Stimulated activated CD4-positive, alpha-beta T cell treated with anti-CD3 and anti-CD28 coated beads, Interleukin-1b, Interleukin-23, amount 100 ng/mL, for 4 hours (primary cell): ENCODE results near the gene NCLN.
"Not testable (repeated sequence)": the region's sequence is repeated elsewhere in the genome, so short reads cannot be mapped to it uniquely, and the experiment has no call there.

ENCODE experiments used
- DNase-seq, 2 donors: peaks; one replicate each; pipeline ENCODE4 v3.0.0-alpha.2; 2020; ENCODE audit warnings: low read depth in 2 of 2

Gene NCLN

DNA sequence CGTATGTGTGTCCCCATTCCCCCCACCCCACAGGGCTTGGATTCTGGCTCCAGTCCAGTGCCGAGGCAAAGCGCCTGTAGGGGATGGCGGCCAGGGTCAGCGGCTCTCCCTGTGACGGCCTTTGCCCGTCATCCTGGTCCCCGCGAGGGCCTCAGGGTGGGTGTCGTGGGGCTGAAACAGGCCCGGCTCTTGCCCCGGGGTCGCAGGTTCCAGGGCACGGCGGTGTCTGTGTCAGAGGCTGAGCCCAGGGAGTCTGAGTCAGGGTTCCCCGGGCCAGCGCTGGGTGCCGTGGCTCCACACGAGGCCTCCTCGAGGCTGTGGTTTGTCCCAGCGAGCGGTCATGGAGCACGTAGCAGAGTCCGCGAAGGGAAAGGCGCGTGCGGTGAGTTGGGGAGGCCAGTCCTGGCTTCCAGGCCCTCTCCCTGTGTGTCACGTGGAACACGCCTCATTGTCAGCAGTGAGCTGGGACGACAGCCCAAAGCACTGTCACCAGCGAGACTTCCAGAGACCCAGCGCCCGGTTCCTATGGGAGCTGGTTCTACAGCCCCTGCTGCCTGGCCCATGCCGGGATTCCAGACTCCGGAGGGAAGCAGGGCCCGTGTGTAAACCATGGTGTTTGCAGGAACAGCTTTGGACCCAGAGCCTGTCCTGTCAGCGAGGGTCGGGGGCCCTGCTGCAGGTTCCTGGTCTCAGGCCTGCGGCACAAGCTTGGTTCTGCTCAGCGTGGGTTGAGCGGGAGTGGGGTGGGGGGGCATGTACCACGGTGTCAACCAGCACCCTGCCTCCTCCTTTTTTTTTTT, 13.4 kb downstream of the NCLN start:
- DNase-seq: no peak

DNA sequence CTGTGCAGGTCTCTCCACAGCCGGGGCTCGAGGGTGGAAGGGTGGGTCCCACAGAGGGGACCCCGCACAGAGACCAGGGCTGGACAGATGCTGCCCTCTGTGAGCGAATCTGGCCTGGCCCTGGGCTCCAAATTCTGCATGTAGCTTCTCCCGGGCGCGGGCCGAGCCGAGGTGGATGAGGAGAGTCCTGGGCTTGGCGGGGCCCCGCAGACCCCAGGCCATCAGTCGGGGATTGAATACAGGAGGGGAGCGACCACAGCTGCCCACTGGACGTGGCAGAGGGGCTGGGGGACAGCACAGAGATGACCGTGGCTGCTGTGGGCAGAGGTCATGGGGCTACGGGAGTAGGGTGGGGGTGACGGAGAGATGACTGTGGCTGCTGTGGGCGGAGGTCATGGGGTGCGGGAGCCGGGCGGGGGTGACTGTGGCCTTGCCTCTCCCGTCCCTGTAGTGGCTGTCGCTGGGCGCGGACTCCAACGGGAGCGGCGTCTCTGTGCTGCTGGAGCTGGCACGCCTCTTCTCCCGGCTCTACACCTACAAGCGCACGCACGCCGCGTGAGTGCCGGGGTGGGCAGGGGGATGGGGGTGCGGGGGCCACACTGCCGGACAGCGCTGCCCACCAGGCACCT, 15.5 kb downstream of the NCLN start:
- no peak for DNase-seq

DNA sequence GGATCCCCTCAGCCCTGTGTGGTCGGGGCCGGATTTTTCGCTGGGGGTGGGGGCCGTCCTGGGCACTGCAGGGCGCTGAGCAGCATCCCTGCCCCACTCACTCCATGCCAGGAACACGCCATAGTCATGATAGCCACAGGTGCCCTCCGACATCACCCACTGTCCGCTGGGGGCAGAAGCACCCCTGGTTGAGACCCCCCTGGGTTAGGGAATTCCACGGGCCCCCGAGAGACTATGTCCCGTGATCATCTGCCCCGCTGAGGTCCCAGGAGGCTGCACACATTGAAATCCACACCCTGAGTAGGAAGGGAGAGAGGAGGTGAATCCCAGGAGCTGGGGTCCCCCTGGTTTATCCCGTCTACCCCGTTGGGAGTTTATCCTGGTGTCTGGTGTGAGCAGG, 16.2 kb downstream of the NCLN start:
- no peak for DNase-seq

GRCh38 chr19:3202346-3202745, 16.6 kb downstream of the NCLN start:
- DNase-seq: no peak

GRCh38 chr19:3202895-3203294, 17.2 kb downstream of the NCLN start:
- DNase-seq: not testable (repeated sequence)

DNA sequence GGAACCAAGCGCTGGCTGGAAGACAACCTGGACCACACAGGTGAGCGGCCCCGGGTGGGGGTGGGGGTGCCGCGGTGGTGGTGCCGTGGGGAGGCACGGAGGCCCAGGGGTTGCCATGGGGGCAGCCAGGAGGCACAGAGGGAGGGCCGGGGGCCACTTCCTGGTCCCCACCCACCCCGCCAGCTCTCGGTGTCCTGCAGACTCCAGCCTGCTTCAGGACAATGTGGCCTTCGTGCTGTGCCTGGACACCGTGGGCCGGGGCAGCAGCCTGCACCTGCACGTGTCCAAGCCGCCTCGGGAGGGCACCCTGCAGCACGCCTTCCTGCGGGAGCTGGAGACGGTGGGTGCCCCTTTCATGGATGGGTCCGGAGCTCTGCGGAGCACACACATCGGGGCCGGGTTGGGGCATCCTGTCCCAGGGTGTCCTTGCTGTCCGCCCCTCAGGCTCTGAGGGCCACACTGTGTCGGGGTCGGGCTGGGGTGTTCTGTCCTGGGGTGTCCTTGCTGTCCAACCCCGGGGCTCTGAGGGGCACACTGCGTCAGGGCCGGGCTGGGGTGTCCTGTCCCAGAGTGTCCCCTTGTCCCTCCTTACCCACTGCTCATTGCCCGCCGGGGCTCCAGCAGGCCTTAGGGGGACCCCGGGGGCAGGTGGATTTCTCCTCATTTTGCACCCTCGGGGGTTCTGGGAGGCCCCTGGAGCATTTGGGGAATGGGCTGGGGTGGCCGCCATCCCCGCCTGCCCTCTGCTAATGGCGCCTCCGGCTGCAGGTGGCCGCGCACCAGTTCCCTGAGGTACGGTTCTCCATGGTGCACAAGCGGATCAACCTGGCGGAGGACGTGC, 18.3 kb downstream of the NCLN start:
- DNase-seq: no peak

- no peak for DNase-seq
These were observed 19.0 kb downstream of the NCLN start for GRCh38 chr19:3204646-3205275.

DNA sequence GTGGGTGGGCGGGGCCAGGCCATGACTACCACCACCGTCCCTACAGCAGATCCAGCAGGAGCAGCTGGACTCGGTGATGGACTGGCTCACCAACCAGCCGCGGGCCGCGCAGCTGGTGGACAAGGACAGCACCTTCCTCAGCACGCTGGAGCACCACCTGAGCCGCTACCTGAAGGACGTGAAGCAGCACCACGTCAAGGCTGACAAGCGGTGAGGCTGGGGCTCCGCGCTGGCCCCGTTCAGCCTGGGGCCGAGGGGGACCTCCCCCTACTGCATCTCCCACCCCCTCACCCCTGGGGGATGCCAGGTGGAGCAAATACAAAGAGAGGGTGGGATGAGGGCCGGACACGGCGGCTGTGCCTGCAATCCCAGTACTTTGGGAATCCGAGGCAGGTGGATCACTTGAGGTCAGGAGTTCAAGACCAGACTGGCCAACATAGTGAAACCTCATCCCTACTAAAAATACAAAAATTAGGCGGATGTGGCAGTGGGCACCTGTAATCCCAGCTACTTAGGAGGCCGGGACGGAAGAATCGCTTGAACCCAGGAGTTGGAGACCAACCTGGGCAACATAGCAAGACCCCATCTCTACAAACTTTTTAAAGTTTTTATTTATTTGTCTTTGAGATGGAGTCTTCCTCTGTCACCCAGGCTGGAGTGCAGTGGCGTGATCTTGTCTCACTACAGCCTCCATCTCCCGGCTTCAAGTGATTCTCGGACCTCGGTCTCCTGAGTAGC, 20.7 kb downstream of the NCLN start:
- no peak for DNase-seq

GRCh38 chr19:3207461-3208242, 21.9 kb downstream of the NCLN start:
- DNase-seq: no peak

GRCh38 chr19:3208317-3209207, 22.8 kb downstream of the NCLN start:
- DNase-seq: no peak

GRCh38 chr19:3210347-3211017, 24.8 kb downstream of the NCLN start:
- peak; percentile 60 to 69 for DNase-seq

GRCh38 chr19:3211191-3211590, 25.5 kb downstream of the NCLN start:
- no peak for DNase-seq

DNA sequence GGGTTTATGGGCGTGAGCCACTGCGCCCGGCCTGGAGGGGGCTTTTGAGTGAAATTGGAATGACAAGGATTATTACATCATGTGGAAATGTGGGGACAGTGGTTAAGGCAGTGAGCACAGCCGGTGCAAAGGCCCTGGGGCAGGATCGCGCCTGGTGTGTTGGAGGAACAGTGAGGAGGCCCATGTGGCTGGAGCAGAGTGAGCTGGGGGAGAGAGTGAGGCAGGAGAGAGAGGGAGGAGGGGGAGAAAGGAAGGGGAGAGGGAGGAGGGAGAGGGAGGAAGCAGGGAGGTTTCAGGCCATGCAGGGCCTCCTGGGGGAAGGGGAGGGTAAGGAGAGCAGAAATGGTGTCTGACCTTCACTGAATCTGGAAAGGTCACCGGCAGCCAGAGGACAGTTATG, 27.4 kb downstream of the NCLN start:
- DNase-seq: no peak

GRCh38 chr19:3216874-3217273, 31.1 kb downstream of the NCLN start:
- no peak for DNase-seq

DNA sequence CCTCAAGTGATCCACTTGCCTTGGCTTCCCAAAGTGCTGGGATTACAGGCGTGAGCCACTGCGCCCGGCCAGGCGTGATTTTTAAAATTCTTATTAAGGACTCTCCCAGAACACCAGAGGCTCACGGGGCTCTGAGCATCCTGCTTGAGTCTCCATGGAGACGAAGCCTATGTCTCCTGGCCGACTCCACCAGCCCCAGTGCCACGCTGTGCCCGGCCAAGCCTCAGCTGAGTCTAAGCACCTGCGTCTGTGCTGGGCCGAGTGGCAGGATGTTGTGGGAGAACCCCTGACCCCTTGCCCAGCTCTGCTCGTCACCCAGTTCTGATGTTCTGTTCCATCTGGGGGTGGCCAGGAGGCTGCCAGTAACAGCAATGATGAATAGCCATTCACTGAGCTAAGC, 34.8 kb downstream of the NCLN start:
- DNase-seq: no peak

DNA sequence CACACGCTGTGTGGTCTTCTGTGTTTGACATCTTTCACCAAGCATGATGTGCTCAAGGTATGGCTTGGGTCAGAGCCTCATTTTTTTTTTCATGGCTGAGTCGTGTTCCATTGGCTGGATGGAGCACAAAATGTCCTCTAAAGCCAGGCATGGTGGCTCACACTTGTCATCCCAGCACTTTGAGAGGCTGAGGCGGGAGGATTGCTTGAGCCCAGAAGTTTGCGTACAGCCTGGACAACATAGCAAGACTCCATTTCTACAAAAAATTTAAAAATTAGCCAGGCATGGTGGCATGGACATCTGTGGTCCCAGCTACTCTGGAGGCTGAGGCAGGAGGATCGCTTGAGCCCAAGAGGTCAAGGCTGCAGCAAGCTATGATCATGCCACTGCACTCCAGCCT, 35.8 kb downstream of the NCLN start:
- DNase-seq: not testable (repeated sequence)

- DNase-seq: no peak
These were observed 37.0 kb downstream of the NCLN start for GRCh38 chr19:3222709-3223108.

DNA sequence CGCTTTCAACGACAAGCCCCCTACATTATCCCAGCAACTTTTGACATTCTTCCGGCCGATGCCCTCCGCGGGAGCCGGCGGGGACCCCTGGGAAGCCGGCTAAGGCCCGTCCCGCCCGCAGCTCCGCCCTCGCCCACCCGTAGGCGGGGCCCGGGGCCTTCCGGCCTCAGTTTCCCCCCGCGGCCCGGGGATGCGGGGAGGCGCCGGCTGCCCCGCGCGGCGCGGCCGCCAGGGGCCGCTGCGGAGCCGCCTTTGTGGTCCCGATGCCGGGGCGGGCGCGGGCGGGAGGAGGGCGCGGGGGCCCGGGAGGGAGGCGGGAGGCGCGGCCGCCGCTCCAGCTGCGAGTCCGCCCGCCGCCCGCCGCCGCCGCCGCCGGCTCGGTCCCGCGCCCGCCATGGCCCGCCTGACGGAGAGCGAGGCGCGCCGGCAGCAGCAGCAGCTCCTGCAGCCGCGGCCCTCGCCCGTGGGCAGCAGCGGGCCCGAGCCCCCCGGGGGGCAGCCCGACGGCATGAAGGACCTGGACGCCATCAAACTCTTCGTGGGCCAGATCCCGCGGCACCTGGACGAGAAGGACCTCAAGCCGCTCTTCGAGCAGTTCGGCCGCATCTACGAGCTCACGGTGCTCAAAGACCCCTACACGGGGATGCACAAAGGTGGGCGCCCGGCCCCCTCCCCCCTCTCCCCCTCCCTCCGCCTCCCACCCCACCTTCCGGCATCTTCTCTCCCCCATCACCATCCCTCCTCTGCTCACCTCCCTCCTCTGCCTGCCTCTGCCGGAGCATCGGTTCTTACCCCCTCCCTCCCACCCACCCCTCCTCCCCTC, 38.8 kb downstream of the NCLN start, which contains the start of gene CELF5:
CELF5 (plus strand) TSS at position 316 of the 823 bp plus-strand sequence; CDS start at position 395, 79 bp downstream.
- DNase-seq: peak; percentile 49 to 65
